ENCODE data around the gene MRPS27. TPM values are rescaled to one million over a fixed set of nuclear protein-coding genes. Genes with fewer than 3 reads are reported as not detected.

Gene MRPS27
- total RNA-seq: 45.4 and 60.4 TPM in 2 replicates

DNA sequence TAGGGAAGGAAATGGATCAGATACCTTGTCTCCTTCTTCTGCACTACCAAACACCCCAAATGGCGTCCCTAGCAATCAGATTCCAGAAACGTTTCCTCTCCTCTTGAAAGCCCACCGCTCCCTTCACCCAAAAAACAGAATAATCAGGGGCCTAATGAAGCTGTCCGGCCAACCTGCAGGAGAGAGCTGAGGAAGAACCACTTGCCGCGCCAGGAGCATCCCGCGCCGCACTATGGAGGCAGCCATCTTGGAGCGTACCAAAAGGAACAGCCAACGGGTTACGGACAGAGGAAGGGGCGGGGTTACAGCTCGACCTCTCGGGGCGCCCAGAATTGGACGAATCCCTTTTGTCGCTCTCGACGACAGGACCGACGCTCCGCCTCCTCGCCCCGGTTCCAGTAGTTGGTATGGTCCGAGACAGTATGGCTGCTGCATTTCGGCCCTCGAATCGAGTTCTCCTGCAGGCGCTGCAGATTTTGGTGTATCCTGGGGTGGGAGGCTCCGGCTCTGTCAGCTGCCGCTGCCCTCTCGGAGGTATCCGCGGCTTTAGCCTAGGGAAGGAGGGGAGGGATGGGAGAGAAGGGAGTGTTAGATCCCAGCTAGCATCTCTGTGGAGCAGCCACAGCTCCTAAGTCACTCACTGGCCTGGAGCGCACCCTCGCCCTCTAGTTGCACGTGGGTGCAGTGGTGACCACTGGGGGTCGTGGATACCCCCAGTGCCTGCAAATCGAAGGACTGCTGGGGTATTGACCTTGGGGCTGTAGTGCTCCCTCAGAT, at the start of gene MRPS27, which contains the start of gene PTCD2:
Gene MRPS27, minus strand, starts transcription at position 265 of the 777 bp plus-strand sequence. Its CDS starts 19 bp downstream, at position 246.
Gene PTCD2, plus strand, starts transcription at position 398 of the 777 bp plus-strand sequence. Its CDS starts 10 bp downstream, at position 408.
- DNase-seq (ENCODE audit: low read depth in 2 of 2): peak; percentile 99 to 100

DNA sequence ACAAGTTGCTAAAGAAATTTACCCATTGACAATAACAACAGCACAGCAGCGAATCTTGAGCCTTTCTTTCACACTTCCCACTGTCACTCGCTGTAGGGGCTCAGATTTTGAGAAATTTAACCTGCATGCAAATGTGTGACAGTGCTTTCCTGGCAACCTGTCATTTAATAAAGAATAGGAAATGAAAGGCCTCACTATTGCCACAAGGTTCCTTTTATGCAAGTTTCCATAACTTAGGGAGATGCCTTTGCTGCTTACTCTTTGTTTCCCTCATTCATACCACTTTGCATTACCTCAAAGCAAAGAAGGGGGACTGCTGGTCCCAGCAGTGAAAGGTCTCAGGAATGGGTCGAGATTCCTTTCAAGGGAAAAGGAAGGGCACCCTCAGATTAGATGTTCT, 49.7 kb upstream of the MRPS27 start:
- DNase-seq (ENCODE audit: low read depth in 2 of 2): no peak

DNA sequence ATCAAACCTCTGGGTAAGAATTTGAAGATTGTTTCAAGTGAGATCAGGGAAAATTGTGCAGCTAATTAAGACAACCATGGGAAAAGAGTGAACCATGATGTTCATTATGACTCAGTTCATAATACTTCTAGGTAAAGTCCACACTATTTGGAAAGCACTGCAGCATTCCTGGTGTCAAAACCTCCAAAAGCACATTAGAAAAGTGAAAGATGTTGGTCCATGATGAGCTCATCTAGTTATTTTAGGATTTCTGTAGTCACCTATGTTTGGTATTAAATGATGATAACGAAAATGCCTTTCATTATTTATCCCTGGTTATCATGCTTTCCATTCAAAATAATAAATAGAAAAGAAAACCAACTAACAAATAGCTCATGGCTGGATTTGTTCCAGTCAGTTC, 49.3 kb upstream of the MRPS27 start:
- no peak for DNase-seq (ENCODE audit: low read depth in 2 of 2)

DNA sequence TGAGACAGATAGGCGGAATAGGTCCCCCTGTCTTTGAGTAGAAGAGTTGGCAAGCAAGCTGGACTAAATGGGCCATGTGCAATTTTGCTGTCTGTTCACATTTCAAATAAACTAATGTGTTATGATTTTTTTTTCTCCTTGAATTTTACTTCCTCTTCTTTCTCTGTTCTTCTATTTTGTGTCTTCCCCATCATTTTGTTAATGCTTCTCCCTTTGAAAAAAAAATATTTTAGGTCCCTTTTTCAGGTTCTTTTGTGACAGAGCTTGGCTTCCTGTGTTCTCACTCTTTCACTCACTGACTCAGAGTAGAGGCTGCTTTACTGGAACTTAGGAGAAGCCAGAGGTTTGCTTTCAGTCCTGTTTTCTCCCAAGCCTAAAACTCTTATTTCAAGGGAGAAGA, 48.2 kb upstream of the MRPS27 start:
- no peak for DNase-seq (ENCODE audit: low read depth in 2 of 2)

DNA sequence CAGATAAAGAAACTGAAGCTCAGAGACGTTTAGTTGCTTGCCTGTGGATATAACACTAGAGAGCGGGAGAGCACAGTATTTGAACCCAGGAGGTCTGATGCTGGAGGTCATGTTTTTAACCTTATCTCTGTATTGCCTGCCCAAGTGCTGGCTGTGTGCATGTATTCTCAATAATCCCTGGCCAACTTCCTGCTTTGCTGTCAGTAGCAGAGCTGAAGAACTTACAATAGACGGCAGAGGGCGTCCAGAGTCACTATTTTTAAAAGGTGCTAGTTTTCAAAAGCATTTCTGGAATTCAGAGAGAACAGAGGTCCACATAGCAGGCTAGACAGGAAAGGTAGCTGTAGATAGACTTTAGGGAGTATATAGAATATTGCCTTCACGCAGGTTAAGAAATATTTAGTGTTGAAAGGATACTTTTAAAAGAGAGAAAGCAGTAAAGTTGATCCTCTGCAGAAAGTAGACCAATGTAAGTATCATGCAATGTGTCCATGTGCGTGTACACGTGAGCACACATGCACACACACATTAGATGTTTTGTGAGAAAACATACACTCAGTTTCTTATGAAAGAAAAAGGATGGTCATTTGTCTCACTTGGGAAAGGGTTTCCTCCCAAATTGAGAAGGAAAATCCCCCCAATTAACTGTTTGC, 46.4 kb upstream of the MRPS27 start:
- DNase-seq (ENCODE audit: low read depth in 2 of 2): peak; percentile 86 to 91

DNA sequence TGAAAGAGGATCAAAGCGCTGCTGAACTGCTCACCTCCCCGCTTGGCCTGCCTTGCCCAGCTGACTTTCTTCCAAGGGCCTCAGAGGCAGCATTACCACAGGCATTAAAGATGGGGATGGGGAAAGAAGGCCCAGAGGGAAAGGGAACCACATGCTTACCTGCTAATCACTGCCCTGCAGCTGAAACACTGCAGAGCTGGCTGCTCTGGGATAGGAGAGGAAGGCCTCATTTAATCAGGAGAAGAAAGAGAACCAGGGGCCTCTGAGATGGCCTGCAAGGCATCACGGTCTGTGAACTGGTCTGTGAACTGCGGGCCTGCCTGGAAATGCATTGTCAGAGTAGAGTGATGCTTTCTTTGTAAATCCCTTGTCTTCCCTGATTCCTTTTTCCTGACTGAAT, 44.9 kb upstream of the MRPS27 start:
- DNase-seq (ENCODE audit: low read depth in 2 of 2): no peak

DNA sequence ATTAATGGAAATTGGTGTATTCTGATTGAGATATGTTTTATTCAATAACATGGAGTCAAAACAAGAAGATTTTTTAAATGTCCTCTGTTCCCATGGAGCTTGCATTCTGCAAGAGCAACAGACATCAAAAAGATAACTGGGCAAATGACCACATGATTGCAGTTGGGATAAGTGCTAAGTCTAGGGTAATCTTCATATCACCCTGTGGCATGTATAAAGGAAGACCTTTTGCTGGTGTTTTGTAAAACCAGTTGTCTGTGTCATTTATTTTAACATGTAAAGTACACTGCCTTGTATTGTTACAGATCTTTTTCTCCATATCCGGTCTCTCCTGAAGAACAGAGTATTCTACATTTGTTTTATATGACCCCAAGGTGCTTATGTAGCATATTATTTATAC, 44.1 kb upstream of the MRPS27 start:
- no peak for DNase-seq (ENCODE audit: low read depth in 2 of 2)

DNA sequence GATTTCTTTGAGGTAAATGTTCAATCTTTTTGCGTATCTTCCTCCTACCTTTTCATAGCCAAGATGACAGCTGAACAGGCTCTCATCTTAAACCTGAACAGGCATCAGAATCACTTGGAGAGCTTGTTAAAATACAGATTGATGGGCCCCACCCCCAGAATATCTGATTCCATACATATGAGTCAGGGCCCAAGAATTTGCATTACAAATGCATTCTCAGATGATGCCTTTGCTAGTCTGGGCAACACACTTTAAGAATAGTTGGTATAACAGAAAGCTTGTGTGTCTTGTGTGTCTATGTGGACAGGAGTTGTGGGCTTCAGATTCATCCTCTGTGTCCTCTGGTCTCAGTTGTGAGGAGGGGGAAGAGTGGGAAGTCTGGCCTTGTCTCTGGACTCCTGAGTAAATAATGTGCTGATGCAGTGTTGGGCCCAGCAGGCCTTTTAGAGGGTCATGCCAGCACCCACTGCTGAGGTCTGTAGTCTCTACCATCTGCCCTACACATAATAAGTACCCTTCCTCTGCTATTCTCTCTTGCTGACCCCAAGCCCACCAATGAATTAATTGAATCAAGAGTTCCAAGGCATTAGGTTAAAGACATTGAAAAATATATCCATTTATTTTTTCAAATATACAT, 43.2 kb upstream of the MRPS27 start:
- DNase-seq (ENCODE audit: low read depth in 2 of 2): peak in 1 of 2 donors; percentile 72

DNA sequence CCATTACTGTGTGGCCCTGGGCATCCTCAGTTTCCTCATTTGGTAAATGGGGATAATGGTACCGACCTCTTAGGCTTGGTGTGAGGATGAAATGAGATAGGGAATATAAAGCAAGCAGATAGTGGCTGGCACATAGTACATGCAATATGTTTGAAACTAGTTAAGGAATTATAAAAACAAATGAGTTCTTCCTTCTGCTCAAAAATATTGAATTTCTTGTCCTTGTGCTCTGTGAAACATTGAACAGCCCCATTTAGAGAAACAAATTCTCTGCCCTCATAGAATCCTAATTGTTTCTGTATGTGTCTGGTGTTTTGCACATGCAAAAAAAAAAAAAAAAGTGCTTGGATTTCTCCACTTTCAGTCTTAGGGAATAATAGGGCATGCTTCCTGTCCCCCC, 39.8 kb upstream of the MRPS27 start:
- DNase-seq (ENCODE audit: low read depth in 2 of 2): no peak

DNA sequence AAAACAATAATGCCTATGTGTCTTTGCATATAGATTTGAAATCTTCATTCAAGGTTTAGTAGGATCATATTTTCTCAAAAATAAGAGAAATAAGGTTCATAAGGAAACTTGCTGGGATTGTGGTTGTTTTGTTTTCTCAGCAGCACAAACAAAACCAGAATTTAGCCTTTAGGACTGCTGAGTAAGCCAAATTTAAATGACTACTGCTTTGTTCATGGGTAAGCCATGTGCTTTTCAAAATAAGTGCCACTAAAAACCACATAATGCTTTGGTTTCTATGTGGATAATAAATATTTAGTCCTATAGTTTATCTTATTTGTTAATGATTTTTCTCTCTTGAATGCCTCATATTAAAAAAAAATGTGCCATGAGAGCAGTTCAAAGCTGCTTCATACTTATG, 38.9 kb upstream of the MRPS27 start:
- no peak for DNase-seq (ENCODE audit: low read depth in 2 of 2)

DNA sequence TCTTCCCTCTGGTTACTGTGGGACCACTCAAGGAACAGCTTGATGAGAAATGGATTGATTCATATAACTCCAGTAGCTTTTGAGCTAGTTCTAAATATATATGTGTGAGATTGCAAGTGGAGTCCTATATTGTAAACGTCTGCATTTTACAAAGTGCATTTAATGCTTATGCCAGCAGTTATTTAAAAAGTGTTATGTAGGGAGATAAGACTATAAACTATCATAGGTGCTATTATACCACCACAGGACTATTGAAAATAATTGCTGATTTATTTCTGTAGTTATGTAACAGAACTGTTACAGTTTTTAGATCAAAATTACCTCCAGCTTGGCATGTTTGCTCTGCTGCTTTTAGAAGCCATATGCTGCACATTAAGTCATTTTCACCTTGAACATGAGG, 36.3 kb upstream of the MRPS27 start:
- DNase-seq (ENCODE audit: low read depth in 2 of 2): no peak

DNA sequence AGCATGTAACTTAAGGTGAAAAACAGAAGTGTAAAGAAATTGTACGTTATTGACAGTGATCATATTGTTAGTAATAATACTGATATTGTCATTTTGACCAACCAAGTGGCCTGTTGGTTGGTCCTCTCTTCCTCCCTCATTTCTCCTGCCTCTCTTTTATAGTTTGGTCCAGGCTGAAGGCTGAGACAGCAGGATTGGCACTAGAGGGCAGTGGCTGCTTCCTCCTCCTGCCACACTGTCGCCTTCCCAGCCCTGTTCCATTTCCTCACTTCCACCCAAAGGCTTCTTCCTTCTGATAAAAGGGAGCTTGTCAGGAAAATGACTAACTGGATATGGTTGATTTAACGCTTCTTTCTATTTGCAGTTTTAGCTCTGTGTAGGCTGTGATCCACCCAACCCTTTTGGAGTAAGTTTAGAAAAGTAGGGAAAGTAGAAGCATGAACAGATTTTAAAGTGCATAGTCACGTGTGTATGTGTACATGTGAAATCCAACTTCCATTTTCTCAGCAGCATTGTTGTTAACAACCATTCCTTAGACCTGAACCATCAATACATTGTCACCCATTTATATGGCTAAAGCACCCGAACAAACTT, 35.8 kb upstream of the MRPS27 start:
- DNase-seq (ENCODE audit: low read depth in 2 of 2): peak; percentile 35 to 67

DNA sequence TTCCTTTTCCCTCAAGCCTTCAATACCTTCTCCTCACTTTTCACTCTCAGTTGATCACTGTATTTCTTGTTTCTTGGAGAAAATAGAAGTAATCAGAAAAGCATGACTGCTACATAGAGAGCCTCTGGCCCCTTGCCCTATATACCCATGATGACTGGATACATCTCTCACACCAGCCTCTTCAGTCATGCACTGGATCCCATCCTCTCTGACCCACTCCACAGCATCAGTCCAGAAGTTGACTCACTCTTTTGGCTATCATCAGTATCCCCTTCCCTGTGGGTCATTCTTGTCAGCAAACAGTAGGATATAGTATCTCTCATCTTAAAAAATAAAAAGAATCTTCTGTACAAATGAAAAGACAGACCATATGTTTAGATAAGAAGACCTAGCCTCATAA, 33.0 kb upstream of the MRPS27 start:
- DNase-seq (ENCODE audit: low read depth in 2 of 2): peak in 1 of 2 donors; percentile 58

DNA sequence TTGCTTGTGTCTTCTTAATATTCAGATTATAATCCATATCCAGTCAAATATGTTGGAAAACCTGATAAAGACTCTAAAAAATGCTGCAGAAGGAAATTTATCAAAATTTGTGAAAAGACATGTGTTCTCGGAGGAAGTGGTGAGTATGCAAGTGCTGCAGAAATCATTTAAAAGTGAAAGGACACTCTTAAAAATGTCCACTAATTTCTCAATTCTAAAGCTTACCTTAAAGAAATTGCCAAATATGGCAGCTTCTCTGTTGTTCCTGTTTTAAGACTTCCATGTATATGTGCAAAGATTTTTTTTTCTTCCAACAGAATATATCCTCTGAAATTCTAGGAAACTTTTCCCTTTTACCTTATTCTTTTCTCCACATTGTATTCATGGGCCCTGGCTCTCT, 32.6 kb upstream of the MRPS27 start:
- DNase-seq (ENCODE audit: low read depth in 2 of 2): no peak

DNA sequence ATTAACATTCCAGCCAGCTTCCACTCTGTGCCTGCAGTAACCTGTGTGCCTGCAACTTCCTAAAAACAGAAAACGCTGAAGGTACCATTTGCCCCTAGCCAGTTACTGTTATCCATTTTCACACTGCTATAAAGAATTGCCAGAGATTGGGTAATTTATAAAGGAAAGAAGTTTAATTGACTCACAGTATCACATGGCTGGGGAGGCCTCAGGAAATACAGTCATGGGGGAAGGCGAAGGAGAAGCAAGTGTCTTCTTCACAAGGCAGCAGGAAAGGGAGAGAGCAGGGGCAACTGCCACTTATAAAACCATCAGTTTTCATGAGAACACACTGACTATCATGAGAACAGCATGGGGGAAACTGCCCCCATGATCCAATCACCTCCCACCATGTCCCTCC, 31.3 kb upstream of the MRPS27 start:
- peak in 1 of 2 donors; percentile 32 for DNase-seq (ENCODE audit: low read depth in 2 of 2)

DNA sequence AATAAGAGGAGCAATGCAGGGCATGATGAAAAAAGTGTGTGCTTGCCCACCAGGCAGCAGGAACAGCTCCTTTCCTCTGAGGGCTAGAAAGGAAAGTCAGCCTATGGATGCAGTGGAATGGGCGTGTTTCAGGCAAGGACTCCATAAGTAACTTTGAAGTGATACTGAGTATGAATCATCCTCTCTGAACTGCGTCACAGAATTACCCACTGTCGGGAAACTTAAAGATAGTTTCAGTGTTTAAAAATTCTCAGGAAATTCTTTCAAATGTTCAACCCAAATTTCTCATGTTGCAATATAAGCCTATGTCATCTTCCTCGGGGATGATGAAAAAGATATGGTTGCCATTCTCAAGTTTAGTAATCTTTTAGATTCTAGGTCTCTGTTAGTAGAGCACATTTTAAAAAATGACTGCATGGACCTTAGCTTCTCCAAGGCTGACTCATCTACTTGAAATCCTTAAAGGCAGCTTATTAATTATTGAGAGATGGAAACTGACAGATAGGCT, 27.8 kb upstream of the MRPS27 start:
- peak in 1 of 2 donors; percentile 83 for DNase-seq (ENCODE audit: low read depth in 2 of 2)

DNA sequence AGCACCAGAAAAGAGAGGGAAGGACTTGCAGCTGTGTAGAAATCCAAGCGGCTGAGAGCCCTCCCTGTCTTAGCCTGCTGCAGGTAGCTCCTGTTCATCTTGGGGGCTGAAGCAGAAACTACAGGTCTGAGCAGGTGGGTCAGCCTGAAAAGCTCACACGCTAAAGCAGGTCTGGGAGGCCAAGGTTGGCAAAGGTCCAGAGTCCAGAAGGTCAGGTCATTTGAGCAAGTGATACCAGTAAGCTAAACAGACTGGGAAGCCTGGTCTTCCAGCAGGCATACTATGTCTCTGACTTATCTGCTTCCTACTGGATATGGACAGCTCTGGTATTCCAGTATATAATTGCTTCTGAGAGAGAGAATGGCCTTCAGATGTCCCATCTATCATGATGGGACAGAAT, 26.4 kb upstream of the MRPS27 start:
- DNase-seq (ENCODE audit: low read depth in 2 of 2): no peak

DNA sequence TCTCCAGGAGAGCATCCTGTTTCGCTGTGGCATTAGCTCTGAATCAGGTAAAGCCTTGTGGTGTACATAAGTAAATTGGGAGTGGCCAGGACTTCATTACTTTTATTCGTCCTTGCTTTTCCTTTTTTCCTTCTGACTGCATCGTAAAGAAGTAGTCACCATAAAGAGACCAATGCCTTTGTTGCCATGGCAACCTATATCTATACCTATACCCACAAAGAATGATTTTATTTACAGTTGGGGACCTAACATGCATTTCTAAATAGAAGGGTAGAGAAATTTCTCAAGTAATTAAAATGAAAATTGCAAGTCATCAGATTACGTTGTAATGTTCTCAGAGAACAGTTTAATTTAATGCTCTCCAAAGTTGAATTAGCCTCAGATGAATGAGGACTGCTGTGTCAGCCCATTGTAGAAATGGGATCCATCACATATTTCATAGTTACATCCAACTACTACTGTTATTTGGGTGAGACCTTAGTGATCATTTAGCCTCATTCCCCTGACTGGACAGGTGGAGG, 18.7 kb upstream of the MRPS27 start:
- no peak for DNase-seq (ENCODE audit: low read depth in 2 of 2)

DNA sequence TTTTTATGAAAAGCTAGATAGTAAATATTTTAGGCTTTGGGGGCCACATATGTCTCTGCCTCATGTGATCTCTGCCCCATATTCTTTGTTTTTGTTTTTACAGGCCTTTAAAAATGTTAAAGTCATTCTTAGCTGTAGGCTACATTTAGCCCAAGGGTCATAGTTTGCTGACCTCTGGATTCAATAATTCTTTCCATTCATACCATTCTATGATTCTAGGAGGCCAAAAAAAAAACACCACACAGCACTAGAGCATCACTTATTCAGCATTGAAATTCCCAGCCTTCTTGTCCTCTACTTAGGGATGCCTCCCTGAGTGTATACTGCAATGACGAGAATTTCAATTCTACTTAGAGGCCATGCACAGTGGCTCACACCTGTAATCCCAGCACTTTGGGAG, 17.1 kb upstream of the MRPS27 start:
- peak in 1 of 2 donors; percentile 46 for DNase-seq (ENCODE audit: low read depth in 2 of 2)

DNA sequence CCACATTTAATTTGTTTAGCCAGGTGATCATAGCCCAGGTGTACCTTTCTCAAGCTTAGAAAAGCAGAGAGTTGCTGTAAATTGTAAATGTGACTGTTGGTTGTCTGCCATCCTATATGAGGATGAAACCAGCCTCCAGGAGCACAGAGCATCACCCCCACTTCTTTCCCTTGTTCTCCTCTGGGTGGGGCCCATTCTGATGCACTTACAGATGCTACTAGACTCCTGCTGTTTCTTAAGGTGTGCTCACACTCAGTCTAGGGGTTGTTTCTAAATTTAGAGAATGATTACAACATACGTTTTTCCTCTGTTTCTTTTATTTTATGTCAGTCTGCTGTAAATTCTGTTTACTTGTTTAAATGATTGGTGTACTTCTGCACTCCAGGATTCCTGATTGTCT, 10.7 kb upstream of the MRPS27 start:
- no peak for DNase-seq (ENCODE audit: low read depth in 2 of 2)

DNA sequence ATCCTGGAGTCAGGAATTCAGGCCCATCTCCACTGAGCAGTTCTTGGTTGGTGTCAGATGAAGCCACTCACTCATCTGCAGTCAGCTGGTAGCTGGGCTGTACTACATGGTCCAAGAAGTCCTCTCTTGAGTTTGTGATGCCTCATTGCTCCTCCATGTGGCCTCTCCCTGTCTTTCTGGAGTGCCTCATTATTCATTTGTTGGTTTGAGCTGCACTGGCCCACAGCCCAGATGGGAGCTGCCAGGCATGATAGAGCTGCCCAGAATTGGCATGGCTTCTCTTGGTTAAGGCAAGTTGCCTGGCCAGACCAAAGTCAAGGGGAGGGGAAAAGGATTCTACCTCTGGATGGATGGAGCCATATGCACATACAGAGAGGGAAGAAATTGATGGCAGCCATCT, 8.1 kb upstream of the MRPS27 start:
- peak in 1 of 2 donors; percentile 7 for DNase-seq (ENCODE audit: low read depth in 2 of 2)

DNA sequence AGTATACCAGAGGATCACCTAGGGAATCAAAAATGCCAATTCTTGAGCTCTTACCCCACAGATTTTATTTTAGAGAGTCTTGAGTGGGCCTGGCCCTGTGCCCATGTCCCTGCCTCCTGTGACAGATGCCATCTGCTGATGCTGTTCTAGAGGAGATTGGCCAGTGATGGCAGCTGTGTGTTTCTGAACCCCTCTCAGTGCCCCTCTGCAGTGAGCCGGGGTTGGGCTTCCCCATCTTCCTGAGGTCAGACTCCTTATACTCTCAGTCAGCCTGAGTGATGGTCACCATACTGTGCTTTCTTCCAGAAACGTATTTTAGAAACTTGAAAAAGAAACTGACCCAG, 6.2 kb upstream of the MRPS27 start:
- DNase-seq (ENCODE audit: low read depth in 2 of 2): no peak
